Subcutaneous abdominal adipose tissue (tissue), 5 donors: Measurements from ENCODE around the gene GIGYF2.

Experiments
- H3K27ac ChIP-seq: one replicate; pipeline ENCODE4 v1.7.0; 2013; ENCODE audit warnings: low read depth, mild to moderate bottlenecking, inconsistent platforms, low read length, moderate library complexity
- H3K27me3 ChIP-seq, 5 donors: one replicate each; pipeline ENCODE4 v1.7.0; 2013; ENCODE audit warnings: low read length in 5 of 5, inconsistent platforms in 1 of 5; ENCODE audit not compliant: control insufficient read depth in 5 of 5, insufficient read depth in 4 of 5
- H3K36me3 ChIP-seq, 5 donors: one replicate each; pipeline ENCODE4 v1.7.0; 2013; ENCODE audit warnings: low read length in 5 of 5; ENCODE audit not compliant: control insufficient read depth in 5 of 5, insufficient read depth in 5 of 5
- H3K4me1 ChIP-seq, 5 donors: one replicate each; pipeline ENCODE4 v1.7.0; 2013; ENCODE audit warnings: low read length in 5 of 5, mild to moderate bottlenecking in 3 of 5, moderate library complexity in 1 of 5; ENCODE audit not compliant: control insufficient read depth in 5 of 5, insufficient read depth in 5 of 5
- H3K4me3 ChIP-seq, 5 donors: one replicate each; pipeline ENCODE4 v1.7.0; 2013; ENCODE audit warnings: low read length in 5 of 5, low read depth in 1 of 5
- H3K9ac ChIP-seq, 5 donors: one replicate each; pipeline ENCODE4 v1.7.0; 2013; ENCODE audit warnings: low read length in 5 of 5, mild to moderate bottlenecking in 4 of 5, moderate library complexity in 3 of 5
- H3K9me3 ChIP-seq, 5 donors: one replicate each; pipeline ENCODE4 v1.7.0; 2013; ENCODE audit warnings: low read length in 5 of 5; ENCODE audit not compliant: control insufficient read depth in 5 of 5
- donor health status: healthy.
- donor health status: healthy.
- donor health status: healthy.
- donor health status: healthy.
- donor health status: healthy.

The GIGYF2 gene

GRCh38 chr2:232776435-232776834 is 79.3 kb downstream of the GIGYF2 start, which contains the start of gene KCNJ13:
Gene KCNJ13 (minus strand): TSS chr2:232776565. CDS start chr2:232771362, 5,203 bp downstream.
- Histone ChIP-seq H3K27me3 (no peaks in the 10 kb centered on the region), H3K27ac (no peak within 1 kb of the TSS), H3K36me3 (peaks cover 11 to 33% (median 14%) of the 10 kb centered on the region in 5 donors), H3K9me3 (no peaks in the 10 kb centered on the region), H3K9ac (no peak within 1 kb of the TSS), H3K4me3 (no peak within 1 kb of the TSS), H3K4me1 (no peaks in the 10 kb centered on the region)

- Histone ChIP-seq H3K36me3 (peaks cover 10 to 26% (median 11%) of the 10 kb centered on the region in 5 donors), H3K27me3 (no peaks in the 10 kb centered on the region), H3K27ac (no peak overlapping the region), H3K4me3 (no peak overlapping the region), H3K9me3 (no peaks in the 10 kb centered on the region), H3K4me1 (no peaks in the 10 kb centered on the region), H3K9ac (no peak overlapping the region)
These were observed 80.1 kb downstream of the GIGYF2 start for GRCh38 chr2:232777276-232777675.

GRCh38 chr2:232779465-232779864 is 82.3 kb downstream of the GIGYF2 start:
- no peak overlapping the region for H3K4me3 ChIP-seq
- peaks cover 5 to 22% (median 8%) of the 10 kb centered on the region in 5 donors for H3K36me3 ChIP-seq
- H3K9me3 ChIP-seq: no peaks in the 10 kb centered on the region
- no peaks in the 10 kb centered on the region for H3K4me1 ChIP-seq
- H3K27me3 ChIP-seq: no peaks in the 10 kb centered on the region
- H3K27ac ChIP-seq: no peak overlapping the region
- H3K9ac ChIP-seq: no peak overlapping the region

GRCh38 chr2:232779934-232780333 is 82.8 kb downstream of the GIGYF2 start:
- Histone ChIP-seq H3K4me1 (no peaks in the 10 kb centered on the region), H3K27me3 (no peaks in the 10 kb centered on the region), H3K9ac (no peak overlapping the region), H3K9me3 (no peaks in the 10 kb centered on the region), H3K4me3 (no peak overlapping the region), H3K36me3 (peaks cover 4 to 24% (median 10%) of the 10 kb centered on the region in 5 donors), H3K27ac (no peak overlapping the region)

GRCh38 chr2:232781765-232782164 is 84.6 kb downstream of the GIGYF2 start:
- H3K27ac ChIP-seq: no peak overlapping the region
- peaks cover 5 to 29% (median 15%) of the 10 kb centered on the region in 5 donors for H3K36me3 ChIP-seq
- no peaks in the 10 kb centered on the region for H3K4me1 ChIP-seq
- no peaks in the 10 kb centered on the region for H3K27me3 ChIP-seq
- no peak overlapping the region for H3K4me3 ChIP-seq
- no peak overlapping the region for H3K9ac ChIP-seq
- no peaks in the 10 kb centered on the region for H3K9me3 ChIP-seq

GRCh38 chr2:232783278-232783677 is 86.1 kb downstream of the GIGYF2 start:
- H3K27ac ChIP-seq: no peak overlapping the region
- H3K9ac ChIP-seq: no peak overlapping the region

GRCh38 chr2:232787806-232788205 is 90.7 kb downstream of the GIGYF2 start:
- Histone ChIP-seq H3K27ac (no peak overlapping the region), H3K4me3 (no peak overlapping the region), H3K9me3 (no peaks in the 10 kb centered on the region), H3K36me3 (peaks cover 34 to 57% (median 45%) of the 10 kb centered on the region in 5 donors), H3K9ac (no peak overlapping the region), H3K27me3 (no peaks in the 10 kb centered on the region), H3K4me1 (no peaks in the 10 kb centered on the region)

More at GRCh38 chr2:232783278-232783677, 86.1 kb downstream of the GIGYF2 start:
- Histone ChIP-seq H3K36me3 (peaks cover 14 to 35% (median 20%) of the 10 kb centered on the region in 5 donors), H3K9me3 (no peaks in the 10 kb centered on the region), H3K4me1 (no peaks in the 10 kb centered on the region), H3K4me3 (no peak overlapping the region), H3K27me3 (no peaks in the 10 kb centered on the region)

GRCh38 chr2:232789082-232789481 is 92.0 kb downstream of the GIGYF2 start:
- Histone ChIP-seq H3K4me1 (no peaks in the 10 kb centered on the region), H3K9me3 (no peaks in the 10 kb centered on the region), H3K36me3 (peaks cover 47 to 70% (median 58%) of the 10 kb centered on the region in 5 donors), H3K4me3 (no peak overlapping the region), H3K27ac (no peak overlapping the region), H3K27me3 (no peaks in the 10 kb centered on the region), H3K9ac (no peak overlapping the region)

- peaks cover 61 to 83% (median 69%) of the 10 kb centered on the region in 5 donors for H3K36me3 ChIP-seq
- no peak overlapping the region for H3K9ac ChIP-seq
- H3K4me1 ChIP-seq: peaks cover 0 to 3% (median 0%) of the 10 kb centered on the region in 5 donors
- H3K9me3 ChIP-seq: no peaks in the 10 kb centered on the region
- H3K27ac ChIP-seq: no peak overlapping the region
- no peaks in the 10 kb centered on the region for H3K27me3 ChIP-seq
- no peak overlapping the region for H3K4me3 ChIP-seq
These were observed 94.4 kb downstream of the GIGYF2 start for GRCh38 chr2:232791518-232791917.

GRCh38 chr2:232793271-232793670 is 96.1 kb downstream of the GIGYF2 start:
- Histone ChIP-seq H3K27me3 (no peaks in the 10 kb centered on the region), H3K9ac (no peak overlapping the region), H3K4me1 (peaks cover 0 to 3% (median 0%) of the 10 kb centered on the region in 5 donors), H3K36me3 (peaks cover 61 to 84% (median 68%) of the 10 kb centered on the region in 5 donors), H3K9me3 (no peaks in the 10 kb centered on the region), H3K4me3 (no peak overlapping the region), H3K27ac (no peak overlapping the region)
